ENCODE data around the gene CTDSPL.

The CTDSPL gene

DNA sequence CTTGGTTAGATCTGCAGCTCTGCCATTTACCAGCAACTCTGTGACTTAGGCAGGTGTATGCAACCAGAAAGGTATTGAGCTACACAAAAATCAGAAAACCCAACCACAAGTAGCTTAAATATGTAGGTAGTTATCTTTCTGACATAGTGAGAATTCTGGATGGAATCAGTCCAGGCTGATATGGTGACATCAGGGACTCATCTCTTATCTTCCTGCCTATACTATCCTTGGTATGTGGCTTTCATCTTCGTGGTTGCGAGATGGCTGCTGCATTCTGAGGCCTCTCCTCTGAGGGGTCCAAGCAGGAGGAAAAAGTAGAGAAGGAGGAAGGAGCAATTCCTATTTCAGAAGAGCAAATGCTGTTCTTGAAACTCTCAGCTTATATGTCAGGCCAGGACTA lies 40.0 kb downstream of the CTDSPL start:
- no peak for DNase-seq (ENCODE audit: low read depth)
- TF ChIP-seq, protein P1, sequence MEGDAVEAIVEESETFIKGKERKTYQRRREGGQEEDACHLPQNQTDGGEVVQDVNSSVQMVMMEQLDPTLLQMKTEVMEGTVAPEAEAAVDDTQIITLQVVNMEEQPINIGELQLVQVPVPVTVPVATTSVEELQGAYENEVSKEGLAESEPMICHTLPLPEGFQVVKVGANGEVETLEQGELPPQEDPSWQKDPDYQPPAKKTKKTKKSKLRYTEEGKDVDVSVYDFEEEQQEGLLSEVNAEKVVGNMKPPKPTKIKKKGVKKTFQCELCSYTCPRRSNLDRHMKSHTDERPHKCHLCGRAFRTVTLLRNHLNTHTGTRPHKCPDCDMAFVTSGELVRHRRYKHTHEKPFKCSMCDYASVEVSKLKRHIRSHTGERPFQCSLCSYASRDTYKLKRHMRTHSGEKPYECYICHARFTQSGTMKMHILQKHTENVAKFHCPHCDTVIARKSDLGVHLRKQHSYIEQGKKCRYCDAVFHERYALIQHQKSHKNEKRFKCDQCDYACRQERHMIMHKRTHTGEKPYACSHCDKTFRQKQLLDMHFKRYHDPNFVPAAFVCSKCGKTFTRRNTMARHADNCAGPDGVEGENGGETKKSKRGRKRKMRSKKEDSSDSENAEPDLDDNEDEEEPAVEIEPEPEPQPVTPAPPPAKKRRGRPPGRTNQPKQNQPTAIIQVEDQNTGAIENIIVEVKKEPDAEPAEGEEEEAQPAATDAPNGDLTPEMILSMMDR (IDR thresholded peaks at IDR 0.05; ENCODE audit: low read depth, low read length, missing control alignments) = no peak
- in situ Hi-C loops (cut with HindIII; ENCODE audit: low sequenced_read_pairs) = no loop called here
- no peak overlapping the region for H3K4me3 ChIP-seq (ENCODE audit: low read depth, low read length)

DNA sequence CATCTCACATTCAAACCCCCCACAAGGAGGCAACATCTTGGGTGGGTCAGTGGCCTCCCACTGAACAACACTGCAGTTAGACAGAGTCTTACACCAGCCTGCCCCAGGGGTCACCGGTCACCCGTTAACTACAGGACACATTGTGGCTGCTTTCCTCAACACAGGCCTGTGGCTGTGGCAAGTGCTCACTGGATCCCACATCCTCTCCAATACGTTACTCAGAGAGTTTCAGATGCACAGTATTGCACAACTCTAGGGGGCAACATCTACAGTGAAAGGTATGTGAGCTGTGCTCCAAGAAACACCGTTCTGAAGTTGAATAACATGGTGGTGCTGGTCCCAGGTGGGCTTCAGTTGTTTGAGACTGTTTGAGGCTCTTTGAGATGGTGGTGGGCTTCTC lies 41.0 kb downstream of the CTDSPL start:
- TF ChIP-seq, protein P1 (IDR thresholded peaks at IDR 0.05; ENCODE audit: low read depth, low read length, missing control alignments) = no peak
- no peak for DNase-seq (ENCODE audit: low read depth)
- H3K4me3 ChIP-seq (ENCODE audit: low read depth, low read length) = no peak overlapping the region
- in situ Hi-C loops (cut with HindIII; ENCODE audit: low sequenced_read_pairs) = no loop called here

DNA sequence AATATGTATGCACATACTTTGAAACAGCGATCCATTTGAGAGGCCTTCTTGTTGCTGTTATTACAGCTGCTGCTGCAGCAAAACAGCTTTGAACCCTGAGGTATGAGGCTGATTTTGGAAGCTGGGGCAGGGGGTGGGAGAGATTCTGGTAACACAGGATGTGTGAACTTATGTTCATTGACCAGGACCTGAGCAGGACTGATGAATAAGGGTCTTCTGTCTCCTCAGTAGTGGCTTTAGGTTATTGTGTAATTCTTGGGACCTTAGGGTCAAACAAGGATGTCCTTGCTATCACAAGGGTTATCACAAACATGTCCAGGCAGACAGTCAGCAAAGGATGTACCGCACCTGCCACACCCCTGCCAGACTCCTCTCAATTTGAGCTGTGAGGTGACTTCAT lies 41.6 kb downstream of the CTDSPL start:
- no peak for DNase-seq (ENCODE audit: low read depth)
- H3K4me3 ChIP-seq (ENCODE audit: low read depth, low read length) = no peak overlapping the region
- TF ChIP-seq, protein P1 (IDR thresholded peaks at IDR 0.05; ENCODE audit: low read depth, low read length, missing control alignments) = no peak
- in situ Hi-C loops (cut with HindIII; ENCODE audit: low sequenced_read_pairs) = no loop called here

DNA sequence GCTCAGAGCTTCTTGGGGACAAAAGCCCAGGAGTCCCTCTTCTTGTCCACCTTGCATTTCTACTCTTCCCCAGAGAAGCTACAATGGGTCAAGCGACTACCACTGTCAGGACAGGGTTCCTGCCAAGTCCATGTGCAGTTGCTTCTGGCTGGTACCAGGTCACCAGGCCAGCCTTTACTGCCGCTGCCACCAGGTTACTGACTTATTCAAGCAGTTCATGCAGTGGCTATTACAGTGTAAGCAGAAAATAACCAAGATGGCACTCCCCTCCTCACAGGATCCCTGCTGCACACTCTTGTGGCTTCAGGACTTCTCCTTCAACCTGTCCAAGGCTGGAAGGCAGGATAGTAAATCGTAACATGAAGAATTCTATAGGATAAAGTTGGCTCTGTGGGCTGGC lies 42.1 kb downstream of the CTDSPL start:
- in situ Hi-C loops (cut with HindIII; ENCODE audit: low sequenced_read_pairs) = no loop called here
- no peak for DNase-seq (ENCODE audit: low read depth)
- TF ChIP-seq, protein P1 (IDR thresholded peaks at IDR 0.05; ENCODE audit: low read depth, low read length, missing control alignments) = no peak
- H3K4me3 ChIP-seq (ENCODE audit: low read depth, low read length) = no peak overlapping the region

DNA sequence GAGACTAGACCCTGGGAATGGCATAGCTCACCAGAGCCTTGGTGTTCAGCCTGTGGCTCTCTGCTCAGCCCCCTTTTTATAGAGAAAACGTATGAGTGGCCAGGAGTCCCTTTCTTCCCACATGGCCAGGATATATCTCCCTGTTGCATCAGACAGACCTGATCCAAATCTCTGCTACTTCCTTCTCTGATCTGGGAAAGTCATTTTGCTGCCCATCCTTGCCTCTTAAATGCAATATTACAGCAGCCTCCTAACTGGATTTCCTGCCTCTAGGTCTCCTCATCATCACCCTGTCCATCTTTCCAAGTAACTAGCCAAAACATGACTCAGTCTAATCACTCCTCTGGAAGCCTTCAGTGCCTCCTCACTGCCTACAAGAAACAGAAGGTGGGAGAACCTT lies 42.9 kb downstream of the CTDSPL start:
- H3K4me3 ChIP-seq (ENCODE audit: low read depth, low read length) = no peak overlapping the region
- DNase-seq (ENCODE audit: low read depth) = no peak
- in situ Hi-C loops (cut with HindIII; ENCODE audit: low sequenced_read_pairs) = no loop called here
- TF ChIP-seq, protein P1 (IDR thresholded peaks at IDR 0.05; ENCODE audit: low read depth, low read length, missing control alignments) = no peak

DNA sequence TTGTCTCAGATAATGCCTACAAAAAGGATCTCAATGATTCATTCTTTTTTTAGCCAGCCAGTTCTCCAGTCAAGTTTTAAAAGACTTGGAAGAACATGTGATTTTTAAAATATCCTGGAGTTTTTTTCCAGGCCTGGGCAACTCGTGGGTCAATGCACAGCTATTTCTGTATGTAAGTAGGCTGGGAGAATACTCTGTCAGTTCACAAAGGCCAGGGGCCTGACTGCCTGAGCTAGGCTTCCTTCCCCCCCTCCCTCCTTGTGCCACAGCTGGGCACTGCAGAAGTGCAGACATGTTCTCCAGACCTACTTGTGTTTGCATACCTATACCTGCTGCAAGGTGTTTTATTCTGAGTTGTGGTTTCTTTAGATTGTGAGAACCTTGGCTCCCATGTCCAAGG lies 43.7 kb downstream of the CTDSPL start:
- TF ChIP-seq, protein P1 (IDR thresholded peaks at IDR 0.05; ENCODE audit: low read depth, low read length, missing control alignments) = no peak
- in situ Hi-C loops (cut with HindIII; ENCODE audit: low sequenced_read_pairs) = no loop called here
- no peak for DNase-seq (ENCODE audit: low read depth)
- H3K4me3 ChIP-seq (ENCODE audit: low read depth, low read length) = no peak overlapping the region
